DND-41 (cell line): Measurements from ENCODE around the gene PDCD10.

Experiments used
- ATAC-seq: fragments of 200-7000 bp; cut with Tn5 transposase; 3 replicates; pipeline ENCODE4 v1.9.1; 2021; ENCODE audit warnings: low read depth; ENCODE audit not compliant: insufficient read depth
- DNase-seq: peaks from one replicate; pipeline ENCODE4 v3.0.0-alpha.2; 2020
- H2AFZ ChIP-seq: 2 replicates; pipeline ENCODE4 v1.6.0; 2012; ENCODE audit warnings: low read depth, low read length
- H3K27ac ChIP-seq: 2 replicates; pipeline ENCODE4 v1.5.1; 2012; ENCODE audit warnings: low read length, inconsistent platforms
- H3K27me3 ChIP-seq: fragments of 200-600 bp; sonication (generic); 2 replicates; pipeline ENCODE4 v1.6.0; 2012; ENCODE audit warnings: low read length, mild to moderate bottlenecking, inconsistent platforms; ENCODE audit not compliant: insufficient read depth, poor library complexity
- H3K36me3 ChIP-seq: 2 replicates; pipeline ENCODE4 v1.5.1; 2012; ENCODE audit warnings: low read length, inconsistent platforms; ENCODE audit not compliant: insufficient read depth
- H3K4me1 ChIP-seq: 2 replicates; pipeline ENCODE4 v1.5.1; 2012; ENCODE audit warnings: mild to moderate bottlenecking, low read length; ENCODE audit not compliant: insufficient read depth
- H3K4me2 ChIP-seq: 2 replicates; pipeline ENCODE4 v1.6.0; 2012; ENCODE audit warnings: mild to moderate bottlenecking, moderate library complexity, low read length, inconsistent platforms; ENCODE audit not compliant: insufficient read depth
- H3K4me3 ChIP-seq, 2 experiments: fragments of 200-600 bp in 1 of 2; shearing (Covaris generic) in 1 of 2; 2 replicates each; pipeline ENCODE4 v1.5.1; 2012 to 2016; ENCODE audit warnings: inconsistent platforms in 2 of 2, low read length in 2 of 2, mild to moderate bottlenecking in 2 of 2, low read depth in 1 of 2, moderate library complexity in 1 of 2
- H3K79me2 ChIP-seq: 2 replicates; pipeline ENCODE4 v1.6.0; 2012; ENCODE audit warnings: low read length, inconsistent platforms; ENCODE audit not compliant: insufficient read depth
- H3K9ac ChIP-seq: 2 replicates; pipeline ENCODE4 v1.6.0; 2012; ENCODE audit warnings: low read depth, mild to moderate bottlenecking, inconsistent platforms, low read length, moderate library complexity
- H3K9me3 ChIP-seq: 2 replicates; pipeline ENCODE4 v1.5.1; 2012; ENCODE audit warnings: low read length, moderate library complexity, mild to moderate bottlenecking, inconsistent platforms; ENCODE audit not compliant: insufficient read depth, severe bottlenecking
- H4K20me1 ChIP-seq: 2 replicates; pipeline ENCODE4 v1.6.0; 2012; ENCODE audit warnings: low read length; ENCODE audit not compliant: insufficient read depth
- CTCF ChIP-seq: IDR thresholded peaks from 2 replicates; pipeline ENCODE4 v1.5.1; 2012; ENCODE audit warnings: borderline replicate concordance, low read length, moderate library complexity, mild to moderate bottlenecking; ENCODE audit not compliant: poor library complexity, severe bottlenecking; ENCODE audit errors: extremely low read depth
- EZH2 ChIP-seq: IDR thresholded peaks from 3 replicates; pipeline ENCODE4 v1.6.1; 2012; ENCODE audit warnings: borderline replicate concordance, low read depth, mild to moderate bottlenecking, moderate library complexity, low read length, inconsistent platforms; ENCODE audit not compliant: severe bottlenecking

The PDCD10 gene

GRCh38 chr3:167650459-167650858 is 84.2 kb downstream of the PDCD10 start:
- Histone ChIP-seq H3K36me3 (no peaks in the 10 kb centered on the region), H3K9ac (no peak overlapping the region), H3K4me2 (no peak overlapping the region), H3K9me3 (no peaks in the 10 kb centered on the region), H3K27me3 (no peaks in the 10 kb centered on the region), H2AFZ (no peak overlapping the region), H4K20me1 (no peaks in the 10 kb centered on the region), H3K79me2 (no peaks in the 10 kb centered on the region), H3K4me1 (no peaks in the 10 kb centered on the region), H3K27ac (no peak overlapping the region), H3K4me3 (no peak overlapping the region)
- no peak for DNase-seq
- TF ChIP-seq EZH2 (no peak), CTCF (no peak)
- ATAC-seq: no peak

GRCh38 chr3:167649746-167650145 is 84.9 kb downstream of the PDCD10 start:
- Histone ChIP-seq H3K9ac (no peak overlapping the region), H3K36me3 (no peaks in the 10 kb centered on the region), H3K9me3 (no peaks in the 10 kb centered on the region), H4K20me1 (no peaks in the 10 kb centered on the region), H3K4me1 (no peaks in the 10 kb centered on the region), H3K4me2 (no peak overlapping the region), H3K79me2 (no peaks in the 10 kb centered on the region), H2AFZ (no peak overlapping the region), H3K27me3 (no peaks in the 10 kb centered on the region), H3K4me3 (no peak overlapping the region), H3K27ac (no peak overlapping the region)
- DNase-seq: no peak
- ATAC-seq: no peak
- no peak for TF ChIP-seq CTCF
- no peak for TF ChIP-seq EZH2

GRCh38 chr3:167644611-167645010 is 90.1 kb downstream of the PDCD10 start:
- no peak overlapping the region for H3K9ac ChIP-seq
- no peak for TF ChIP-seq EZH2
- no peak for TF ChIP-seq CTCF
- H3K4me1 ChIP-seq: no peaks in the 10 kb centered on the region
- no peak overlapping the region for H3K4me2 ChIP-seq
- peaks cover 3% of the 10 kb centered on the region for H3K9me3 ChIP-seq
- ATAC-seq: no peak
- no peaks in the 10 kb centered on the region for H3K36me3 ChIP-seq
- no peaks in the 10 kb centered on the region for H3K27me3 ChIP-seq
- H3K4me3 ChIP-seq: no peak overlapping the region
- DNase-seq: no peak
- no peak overlapping the region for H2AFZ ChIP-seq
- no peak overlapping the region for H3K27ac ChIP-seq
- no peaks in the 10 kb centered on the region for H3K79me2 ChIP-seq
- no peaks in the 10 kb centered on the region for H4K20me1 ChIP-seq
